ENCODE results near the gene ARPC3. TPM values are rescaled to one million over a fixed set of nuclear protein-coding genes. Genes with fewer than 3 reads are reported as not detected.
A peak's percentile ranks its signal among the peaks of the same experiment; 100 is the strongest.
"Not testable (repeated sequence)": the region's sequence is repeated elsewhere in the genome, so short reads cannot be mapped to it uniquely, and the experiment has no call there.

Gene ARPC3
- 297 TPM for polyA plus RNA-seq (2013, experiment 1 of 2; ENCODE audit: insufficient read length)
- 311 TPM for polyA plus RNA-seq (2013, experiment 2 of 2; ENCODE audit: insufficient read length)

DNA sequence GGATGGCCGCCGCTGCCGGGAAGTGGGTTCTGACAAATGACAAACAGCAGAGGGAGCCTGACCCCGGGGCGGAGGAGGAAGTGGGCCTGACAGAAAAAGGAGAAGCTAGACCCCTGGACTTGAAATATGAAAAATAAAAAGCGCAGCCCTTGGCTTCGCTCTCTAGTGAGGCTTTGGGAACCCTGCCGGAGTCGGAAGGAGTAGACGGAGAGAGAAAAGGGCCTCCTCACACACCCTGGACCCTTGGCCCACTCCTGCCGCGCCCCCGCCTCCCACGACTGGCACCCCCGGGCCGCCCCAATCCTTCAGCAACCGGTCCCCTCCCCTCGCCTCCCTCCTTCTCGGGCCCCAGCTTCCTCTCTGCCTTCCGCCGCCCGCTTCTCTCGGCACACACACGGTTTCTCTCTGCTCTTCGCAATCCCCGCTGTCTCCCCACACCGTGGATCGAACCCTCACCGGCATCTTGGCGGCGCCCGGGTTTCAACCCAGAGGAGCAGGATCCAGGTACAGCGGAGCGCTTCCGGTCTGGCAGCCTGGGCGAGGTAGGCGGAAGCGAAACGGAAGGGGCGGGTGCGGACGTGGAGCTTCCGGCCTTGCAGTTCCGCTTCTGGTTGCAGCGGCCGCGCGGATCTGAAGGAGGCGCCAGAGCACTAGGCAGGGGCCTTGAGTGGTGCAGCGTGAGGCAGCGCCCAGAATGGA, at the start of gene ARPC3:
Gene ARPC3 (minus strand): TSS at position 539 of the 699 bp plus-strand sequence. CDS start 77 bp downstream, at position 462.
- DNase-seq, result peak; percentile 94

GRCh38 chr12:110498984-110499706, 49.0 kb upstream of the ARPC3 start:
- peak; percentile 68 for DNase-seq

GRCh38 chr12:110475426-110475825, 25.3 kb upstream of the ARPC3 start:
- no peak for DNase-seq

GRCh38 chr12:110468214-110469048, 18.3 kb upstream of the ARPC3 start, which contains the start of the genes FAM216A and GPN3:
Gene FAM216A, plus strand, starts transcription at chr12:110468845. Its CDS starts 31 bp downstream, at chr12:110468876.
Gene GPN3, minus strand, starts transcription at chr12:110468257. Its CDS starts 54 bp downstream, at chr12:110468203.
- DNase-seq, result peak; percentile 99

- DNase-seq, result no peak
Measured at GRCh38 chr12:110467847-110468213, 17.7 kb upstream of the ARPC3 start.

GRCh38 chr12:110466791-110467190, 16.7 kb upstream of the ARPC3 start:
- no peak for DNase-seq

DNA sequence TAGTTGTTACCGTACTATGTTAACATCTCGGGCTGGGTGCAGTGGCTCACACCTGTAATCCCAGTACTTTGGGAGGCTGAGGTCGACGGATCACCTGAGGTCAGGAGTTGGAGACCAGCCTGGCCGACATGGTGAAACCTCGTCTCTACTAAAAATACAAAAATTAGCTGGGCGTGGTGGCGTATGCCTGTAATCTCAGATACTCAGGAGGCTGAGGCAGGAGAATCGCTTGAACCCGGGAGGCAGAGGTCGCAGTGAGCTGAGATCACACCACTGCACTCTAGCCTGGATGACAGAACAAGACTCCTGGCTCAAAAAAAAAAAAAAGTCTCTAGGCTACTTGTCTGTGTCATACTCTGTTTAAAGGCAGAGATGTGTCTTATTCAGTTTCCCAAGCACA, 15.6 kb upstream of the ARPC3 start:
- not testable (repeated sequence) for DNase-seq

GRCh38 chr12:110465024-110465423, 14.9 kb upstream of the ARPC3 start:
- DNase-seq, result no peak

DNA sequence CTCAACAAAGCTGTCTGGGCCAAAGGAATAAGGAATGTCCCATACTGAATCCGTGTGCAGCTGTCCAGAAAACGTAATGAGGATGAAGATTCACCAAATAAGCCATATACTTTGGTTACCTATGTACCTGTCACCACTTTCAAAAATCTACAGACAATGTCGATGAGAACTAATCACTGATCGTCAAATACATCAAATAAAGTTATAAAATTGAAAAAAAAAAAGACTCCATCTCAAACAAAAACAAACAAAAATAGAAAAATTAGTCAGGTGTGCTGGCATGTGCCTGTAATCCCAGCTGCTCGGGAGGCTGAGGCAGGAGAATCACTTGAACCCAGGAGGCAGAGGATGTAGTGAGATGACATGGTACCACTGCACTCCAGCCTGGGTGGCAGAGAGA, 11.1 kb upstream of the ARPC3 start:
- DNase-seq, result not testable (repeated sequence)

GRCh38 chr12:110458756-110459155, 8.6 kb upstream of the ARPC3 start:
- DNase-seq, result no peak

- no peak for DNase-seq
Measured at GRCh38 chr12:110453569-110454296, 3.6 kb upstream of the ARPC3 start.

- DNase-seq, result no peak
Measured at GRCh38 chr12:110451263-110451662, 1.1 kb upstream of the ARPC3 start.

- no peak for DNase-seq
Measured at GRCh38 chr12:110444455-110444854, 5.7 kb downstream of the ARPC3 start.

DNA sequence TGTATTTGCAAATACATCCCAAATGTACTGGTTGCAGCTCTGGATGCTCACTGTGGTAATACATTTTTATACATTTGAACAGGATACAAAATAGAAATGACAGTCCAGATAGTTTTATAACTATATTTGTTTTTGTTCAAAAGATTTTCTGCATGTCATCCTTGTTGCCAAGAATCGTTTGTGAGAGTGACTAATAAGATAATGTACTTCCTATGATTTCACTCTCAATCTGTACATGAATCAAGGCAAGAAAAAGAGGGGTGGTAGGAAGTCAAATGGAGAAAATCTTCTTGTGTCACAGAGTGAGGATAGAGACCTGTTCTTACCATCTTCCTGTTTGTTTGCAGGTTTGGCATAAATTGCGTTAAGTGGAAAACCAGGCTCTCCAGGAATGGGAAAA, 13.9 kb downstream of the ARPC3 start:
- peak; percentile 17 for DNase-seq

DNA sequence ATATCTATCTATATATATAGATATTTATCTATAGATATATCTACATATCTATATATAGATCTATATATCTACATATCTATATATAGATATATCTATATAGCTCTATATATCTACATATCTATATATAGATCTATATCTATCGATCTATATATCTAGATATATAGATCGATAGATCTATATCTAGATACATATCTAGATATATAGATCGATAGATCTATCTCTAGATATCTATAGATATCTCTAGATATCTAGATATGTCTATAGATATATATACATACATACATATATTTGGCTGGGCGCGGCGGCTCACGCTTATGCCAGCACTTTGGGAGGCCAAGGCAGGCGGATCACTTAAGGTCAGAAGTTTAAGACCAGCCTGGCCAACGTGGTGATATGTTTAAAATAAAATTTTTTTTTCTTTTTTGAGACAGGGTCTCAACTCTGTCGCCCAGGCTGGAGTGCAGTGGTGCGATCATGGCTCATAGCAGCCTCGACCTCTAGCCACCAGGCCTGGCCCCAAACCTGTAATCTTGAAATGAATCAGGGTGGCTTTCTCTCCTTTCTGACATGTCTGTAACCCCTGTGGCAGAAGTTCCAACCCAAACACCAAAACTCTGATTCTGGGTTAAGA, 18.1 kb downstream of the ARPC3 start:
- no peak for DNase-seq

DNA sequence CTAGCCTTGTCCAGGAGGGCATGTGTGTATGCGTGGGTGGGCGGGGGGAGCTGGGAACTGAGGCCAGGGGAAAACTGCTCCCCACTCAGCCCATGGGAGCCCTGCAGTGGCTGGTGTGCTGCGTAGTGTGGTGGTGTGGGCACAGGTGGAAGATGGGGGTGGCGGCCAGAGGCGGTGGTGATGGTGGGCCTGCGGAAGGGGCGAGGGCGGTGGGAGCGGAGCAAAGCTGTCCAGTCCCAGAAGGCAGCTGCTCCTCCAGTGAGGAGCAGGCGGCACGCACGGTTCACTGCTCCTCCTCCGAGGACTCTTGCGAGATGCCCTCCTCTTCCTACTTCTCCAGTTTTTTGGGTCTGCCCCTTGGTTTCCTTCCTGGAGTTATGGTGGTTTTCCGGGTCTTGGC, 20.5 kb downstream of the ARPC3 start:
- DNase-seq, result not testable (repeated sequence)

- DNase-seq, result no peak
Measured at GRCh38 chr12:110426406-110426805, 23.7 kb downstream of the ARPC3 start.

DNA sequence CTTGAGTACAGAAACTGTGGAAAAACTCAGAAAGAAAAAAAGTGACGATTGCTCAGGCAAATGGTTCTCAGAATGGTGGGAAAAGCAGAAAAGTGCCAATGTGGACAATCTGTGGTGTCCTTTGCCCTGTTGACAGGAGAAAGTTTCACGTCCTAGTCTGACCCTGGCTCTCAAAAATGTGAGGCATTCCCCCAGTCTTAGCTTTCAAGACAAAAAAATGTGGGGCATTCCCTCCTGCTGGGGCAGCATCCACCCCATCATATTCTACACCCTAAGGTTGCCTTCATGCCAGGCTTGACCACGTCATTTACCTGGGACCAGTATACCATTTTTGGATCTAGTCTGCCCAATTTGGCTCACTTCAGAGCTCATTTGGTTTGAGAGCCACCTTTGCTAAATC, 25.9 kb downstream of the ARPC3 start:
- peak; percentile 55 for DNase-seq

- DNase-seq, result no peak
Measured at GRCh38 chr12:110421701-110422100, 28.4 kb downstream of the ARPC3 start.

GRCh38 chr12:110421159-110421661, 28.9 kb downstream of the ARPC3 start:
- DNase-seq, result no peak

- not testable (repeated sequence) for DNase-seq
Measured at GRCh38 chr12:110420644-110421043, 29.5 kb downstream of the ARPC3 start.
